HEK293 (cell line): ENCODE measurements around the gene TMSB15C.

Experiments
- CTCF ChIA-PET: fragments of 350-600 bp; formaldehyde crosslinking; extraction: SDS; loops from one replicate; lab custom pipeline; 2021; ENCODE audit warnings: antibody characterized with exemption; lab: Yijun Ruan, JAX
- POLR2A ChIA-PET: fragments of 300-600 bp; formaldehyde crosslinking; extraction: SDS; loops from one replicate; lab custom pipeline; 2020; ENCODE audit warnings: antibody characterized with exemption, inconsistent platforms; lab: Yijun Ruan, JAX
- H3K27ac ChIP-seq: fragments of 200-500 bp; sonication (Bioruptor generic); 2 replicates; pipeline ENCODE4 v1.5.1; 2014; ENCODE audit warnings: low read depth, low read length, control low read depth, inconsistent platforms; ENCODE audit errors: extremely low read depth
- H3K36me3 ChIP-seq, 2 experiments: fragments of 200-500 bp in 1 of 2; sonication (Bioruptor generic) in 1 of 2; 1 replicate in 1 of 2; 2 replicates in 1 of 2; pipeline ENCODE4 v1.5.1; 2014 to 2017; ENCODE audit warnings: inconsistent platforms in 2 of 2, low read length in 2 of 2; ENCODE audit not compliant: control insufficient read depth in 2 of 2, insufficient read depth in 1 of 2
- H3K4me1 ChIP-seq: fragments of 200-500 bp; sonication (Bioruptor generic); 2 replicates; pipeline ENCODE4 v1.5.1; 2014; ENCODE audit warnings: mild to moderate bottlenecking, low read length, inconsistent platforms; ENCODE audit not compliant: control insufficient read depth, insufficient read depth
- H3K4me3 ChIP-seq: 2 replicates; pipeline ENCODE4 v1.5.1; 2011; ENCODE audit warnings: low read depth, mild to moderate bottlenecking, control low read depth, low read length, moderate library complexity
- H3K9me3 ChIP-seq: fragments of 200-500 bp; sonication (Bioruptor generic); 2 replicates; pipeline ENCODE4 v1.5.1; 2014; ENCODE audit warnings: low read depth, low read length, inconsistent platforms; ENCODE audit not compliant: control insufficient read depth, insufficient read depth
- CTCF ChIP-seq: fragments of 450-650 bp; formaldehyde crosslinking; IDR thresholded peaks from 2 replicates; pipeline ENCODE4 v1.5.1; 2016; ENCODE audit warnings: missing biosample characterization, missing genetic modification characterization
- EGR2 ChIP-seq: fragments of 450-650 bp; formaldehyde crosslinking; IDR thresholded peaks from 2 replicates; pipeline ENCODE4 v1.5.1; 2016; ENCODE audit warnings: low read depth, missing biosample characterization, missing genetic modification characterization
- IKZF3 ChIP-seq: fragments of 450-650 bp; IDR thresholded peaks from 2 replicates; pipeline ENCODE4 v1.5.0; 2018; ENCODE audit warnings: missing biosample characterization, mild to moderate bottlenecking, missing genetic modification characterization, moderate library complexity
- KLF1 ChIP-seq: fragments of 450-650 bp; formaldehyde crosslinking; IDR thresholded peaks from 2 replicates; pipeline ENCODE4 v1.5.1; 2016; ENCODE audit warnings: missing biosample characterization, missing genetic modification characterization
- PRDM1 ChIP-seq: fragments of 450-650 bp; formaldehyde crosslinking; IDR thresholded peaks from 2 replicates; pipeline ENCODE4; 2016; ENCODE audit warnings: missing biosample characterization, missing genetic modification characterization
- PRDM10 ChIP-seq: fragments of 450-650 bp; formaldehyde crosslinking; IDR thresholded peaks from 2 replicates; pipeline ENCODE4 v1.5.1; 2016; ENCODE audit warnings: missing biosample characterization, missing genetic modification characterization
- SCRT1 ChIP-seq: fragments of 450-650 bp; formaldehyde crosslinking; IDR thresholded peaks from 2 replicates; pipeline ENCODE4 v1.5.1; 2016; ENCODE audit warnings: missing biosample characterization, missing genetic modification characterization, borderline replicate concordance
- SCRT2 ChIP-seq: fragments of 450-650 bp; formaldehyde crosslinking; IDR thresholded peaks from 2 replicates; pipeline ENCODE4 v1.5.1; 2016; ENCODE audit warnings: missing biosample characterization, missing genetic modification characterization
- ZNF239 ChIP-seq: fragments of 450-650 bp; formaldehyde crosslinking; IDR thresholded peaks from 2 replicates; pipeline ENCODE4 v1.5.1; 2016; ENCODE audit warnings: missing biosample characterization, missing genetic modification characterization
- ZNF280C ChIP-seq: fragments of 450-650 bp; formaldehyde crosslinking; IDR thresholded peaks from 2 replicates; pipeline ENCODE4 v1.5.1; 2016; ENCODE audit warnings: missing biosample characterization, missing genetic modification characterization
- ZNF292 ChIP-seq: fragments of 450-650 bp; formaldehyde crosslinking; IDR thresholded peaks from 2 replicates; pipeline ENCODE4 v1.5.1; 2016; ENCODE audit warnings: low read depth, missing biosample characterization, missing genetic modification characterization, borderline replicate concordance
- ZNF335 ChIP-seq: fragments of 450-650 bp; formaldehyde crosslinking; conservative IDR thresholded peaks from 2 replicates; pipeline ENCODE4 v1.5.1; 2016; ENCODE audit warnings: missing biosample characterization, missing genetic modification characterization
- ZNF366 ChIP-seq: fragments of 450-650 bp; formaldehyde crosslinking; conservative IDR thresholded peaks from 2 replicates; pipeline ENCODE4 v1.5.1; 2016; ENCODE audit warnings: missing biosample characterization, missing genetic modification characterization
- ZNF391 ChIP-seq: fragments of 450-650 bp; formaldehyde crosslinking; IDR thresholded peaks from 2 replicates; pipeline ENCODE4 v1.5.1; 2016; ENCODE audit warnings: low read depth, missing biosample characterization, missing genetic modification characterization, borderline replicate concordance
- ZNF398 ChIP-seq: fragments of 450-650 bp; formaldehyde crosslinking; IDR thresholded peaks from 2 replicates; pipeline ENCODE4 v1.5.1; 2017; ENCODE audit warnings: missing biosample characterization, missing genetic modification characterization
- ZNF654 ChIP-seq: fragments of 450-650 bp; formaldehyde crosslinking; IDR thresholded peaks from 2 replicates; pipeline ENCODE4 v1.5.1; 2016; ENCODE audit warnings: low read depth, missing biosample characterization, missing genetic modification characterization
- ZNF692 ChIP-seq: fragments of 450-650 bp; formaldehyde crosslinking; IDR thresholded peaks from 2 replicates; pipeline ENCODE4 v1.5.1; 2016; ENCODE audit warnings: missing biosample characterization, missing genetic modification characterization
- ZNF830 ChIP-seq: fragments of 450-650 bp; IDR thresholded peaks from 2 replicates; pipeline ENCODE4 v1.5.0; 2018; ENCODE audit warnings: missing biosample characterization, missing genetic modification characterization, low read depth, mild to moderate bottlenecking, moderate library complexity

Gene TMSB15C

GRCh38 chrX:104113222-104113965 lies 37.4 kb upstream of the TMSB15C start:
- no peak overlapping the region for H3K27ac ChIP-seq
- no peaks in the 10 kb centered on the region for H3K4me1 ChIP-seq
- H3K9me3 ChIP-seq, result no peaks in the 10 kb centered on the region
- POLR2A ChIA-PET, result interaction anchor here (1.7 kb wide), 1 partner anchor 44 kb away, joined by 5 read pairs; the partner anchor contains the start of gene SLC25A53
- CTCF ChIA-PET, result interaction anchor here (0.6 to 2.2 kb wide), 13 partner anchors 8 to 412 kb away, joined by 3 to 16 read pairs (median 3); no protein-coding TSS in a partner anchor
- no peaks in the 10 kb centered on the region for H3K36me3 ChIP-seq
- H3K4me3 ChIP-seq, result peak overlapping the region; percentile 57
- no peak for TF ChIP-seq ZNF239 (tag by site-specific recombination)
- no peak for TF ChIP-seq PRDM1 (tag by site-specific recombination)
- TF ChIP-seq ZNF391 (tag by site-specific recombination), result no peak
- TF ChIP-seq CTCF (tag by site-specific recombination), result peak; percentile 58
- TF ChIP-seq ZNF366, result peak; percentile 31; the same call in 1 of the 2 replicates
- no peak for TF ChIP-seq ZNF292
- 0 out of 2 replicates have a peak, but pooled peaks have one; percentile 11 for TF ChIP-seq PRDM10 (tag by site-specific recombination)
- peak; percentile 98 for TF ChIP-seq SCRT1
- TF ChIP-seq KLF1 (tag by site-specific recombination), result no peak
- TF ChIP-seq EGR2, result peak; percentile 34; the same call in 1 of the 2 replicates
- TF ChIP-seq ZNF830 (tag by site-specific recombination), result no peak
- TF ChIP-seq ZNF398, result peak; percentile 63; the same call in 1 of the 2 replicates
- peak; percentile 99 for TF ChIP-seq SCRT2 (tag by site-specific recombination)
- TF ChIP-seq ZNF654, result peak; percentile 49; the same call in 1 of the 2 replicates
- no peak for TF ChIP-seq ZNF280C
- TF ChIP-seq ZNF335, result no peak
- no peak for TF ChIP-seq ZNF692 (tag by site-specific recombination)
- peak; percentile 48; the same call in 1 of the 2 replicates for TF ChIP-seq IKZF3 (tag by site-specific recombination)
- TF ChIP-seq, all 188 proteins: peak for 9
